ENCODE measurements around the gene ZNF689. TPM values are rescaled to one million over a fixed set of nuclear protein-coding genes. Genes with fewer than 3 reads are reported as not detected.

ZNF689 gene

DNA sequence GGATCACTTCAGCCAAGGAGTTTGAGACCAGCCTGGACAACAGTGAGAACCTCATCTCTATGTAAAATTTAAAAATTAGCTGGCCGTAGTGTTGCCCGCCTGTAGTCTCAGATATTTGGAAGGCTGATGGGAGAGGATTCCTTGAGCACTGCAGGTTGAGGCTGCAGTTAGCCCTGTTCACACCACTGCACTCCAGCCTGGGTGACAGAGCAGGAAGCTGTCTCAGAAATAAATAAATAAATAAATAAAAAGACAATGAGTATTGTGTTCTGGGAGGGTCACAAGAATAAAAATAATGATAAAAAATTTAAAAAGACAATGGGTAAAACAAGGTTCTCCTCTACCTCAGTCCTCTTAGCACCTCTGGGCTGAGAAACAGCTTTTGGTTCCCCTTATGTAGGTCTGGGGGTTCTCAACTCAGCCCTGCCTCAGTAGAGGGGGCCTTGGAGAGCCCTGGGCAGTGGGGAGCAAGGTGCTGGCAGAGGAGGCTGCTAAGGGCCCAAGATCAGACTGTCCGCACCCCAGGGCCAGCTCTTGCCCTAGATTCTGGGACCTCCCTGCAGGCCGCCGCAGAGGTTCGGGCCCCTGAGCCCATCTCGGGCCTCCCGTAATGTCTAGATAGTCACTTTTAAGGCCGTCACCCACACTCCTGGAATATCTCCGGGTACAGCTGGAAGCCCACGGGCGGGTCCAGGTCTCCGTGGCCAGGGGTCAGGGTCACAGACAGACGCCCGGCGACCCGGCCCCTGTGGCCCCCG is 55.5 kb downstream of the ZNF689 start:
- Histone ChIP-seq H3K27ac (replicated peaks; ENCODE audit: low read length) (no peak overlapping the region), H3K4me3 (ENCODE audit: low read length in 2 of 2) (no peak overlapping the region), H3K4ac (ENCODE audit: low read length) (no peak overlapping the region), H3K23ac (ENCODE audit: low read depth, low read length, poor library complexity) (no peak overlapping the region), H3K18ac (ENCODE audit: low read length) (no peak overlapping the region), H2AK5ac (ENCODE audit: low read depth, low read length) (no peak overlapping the region), H4K8ac (ENCODE audit: low read depth, low read length) (no peak overlapping the region), H3K14ac (ENCODE audit: low read length) (no peak overlapping the region), H4K91ac (ENCODE audit: low read depth, low read length, poor library complexity) (no peak overlapping the region), H2AFZ (ENCODE audit: low read length) (no peak overlapping the region), H3K4me2 (ENCODE audit: insufficient read depth, low read length, poor library complexity, severe bottlenecking) (no peak overlapping the region), H3K9me3 (replicated peaks in 1 of 2; ENCODE audit: control insufficient read depth in 2 of 2, insufficient read depth in 1 of 2, low read depth in 1 of 2, low read length in 2 of 2) (no peaks in the 10 kb centered on the region), H3K79me1 (ENCODE audit: low read depth, low read length) (peaks cover 11% of the 10 kb centered on the region), H2BK5ac (ENCODE audit: low read length) (no peak overlapping the region), H2BK120ac (ENCODE audit: low read depth, low read length) (no peak overlapping the region), H2BK12ac (ENCODE audit: low read length) (no peak overlapping the region), H3K36me3 (replicated peaks in 1 of 2; ENCODE audit: control insufficient read depth in 2 of 2, insufficient read depth in 2 of 2, low read length in 2 of 2) (peaks cover 13 to 39% of the 10 kb centered on the region in 2 donors), H3K27me3 (ENCODE audit: control insufficient read depth in 3 of 3, insufficient read depth in 3 of 3, low read depth in 1 of 3, low read length in 3 of 3) (no peaks in the 10 kb centered on the region), H2BK15ac (ENCODE audit: low read length) (no peak overlapping the region), H3K9ac (ENCODE audit: low read depth, low read length, poor library complexity) (no peak overlapping the region), H3K4me1 (ENCODE audit: control insufficient read depth in 2 of 2, insufficient read depth in 1 of 2, low read depth in 1 of 2, low read length in 2 of 2) (peaks cover 6 to 7% of the 10 kb centered on the region in 2 donors)
- no peak for DNase-seq (ENCODE audit: low spot score)
- no CpG with 5 or more reads among the region's 18 CpGs for whole genome bisulfite sequencing, 2 donors (ENCODE audit: extremely low coverage in 2 of 2, insufficient read length in 2 of 2, insufficient replicate concordance in 1 of 2)

DNA sequence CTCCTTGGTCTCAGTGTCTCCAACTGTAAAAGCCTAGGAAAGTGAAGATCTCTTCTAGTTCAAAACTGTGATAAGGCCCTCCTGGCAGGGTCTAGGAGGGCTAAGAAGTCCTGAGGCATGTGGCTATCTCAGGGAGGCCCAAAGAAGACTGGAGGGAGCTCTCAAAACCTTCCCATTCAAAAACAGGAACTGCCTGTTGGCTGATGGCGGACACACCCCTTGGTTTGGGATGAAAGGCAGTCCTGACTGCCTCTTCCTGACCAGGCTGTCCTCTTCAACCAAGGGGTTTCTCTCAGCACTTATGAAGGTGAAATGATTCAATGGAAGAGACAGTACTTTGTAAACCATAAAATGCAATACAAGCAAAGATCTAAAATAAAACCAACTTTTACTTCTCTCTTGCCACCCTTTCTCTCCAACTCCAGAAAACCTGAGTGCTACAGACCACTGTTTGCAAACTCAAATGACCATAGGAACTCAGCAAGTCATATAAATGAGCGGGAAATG is 56.7 kb downstream of the ZNF689 start:
- H4K91ac ChIP-seq (ENCODE audit: low read depth, low read length, poor library complexity), result no peak overlapping the region
- no peak overlapping the region for H4K8ac ChIP-seq (ENCODE audit: low read depth, low read length)
- DNase-seq (ENCODE audit: low spot score), result no peak
- H3K79me1 ChIP-seq (ENCODE audit: low read depth, low read length), result peaks cover 11% of the 10 kb centered on the region
- no peak overlapping the region for H2BK12ac ChIP-seq (ENCODE audit: low read length)
- H2AK5ac ChIP-seq (ENCODE audit: low read depth, low read length), result no peak overlapping the region
- H2BK120ac ChIP-seq (ENCODE audit: low read depth, low read length), result no peak overlapping the region
- no peaks in the 10 kb centered on the region for H3K9me3 ChIP-seq (replicated peaks in 1 of 2; ENCODE audit: control insufficient read depth in 2 of 2, insufficient read depth in 1 of 2, low read depth in 1 of 2, low read length in 2 of 2)
- H3K4me1 ChIP-seq (ENCODE audit: control insufficient read depth in 2 of 2, insufficient read depth in 1 of 2, low read depth in 1 of 2, low read length in 2 of 2), result peaks cover 3% of the 10 kb centered on the region in 2 donors
- no peak overlapping the region for H3K4me3 ChIP-seq (ENCODE audit: low read length in 2 of 2)
- no peaks in the 10 kb centered on the region for H3K27me3 ChIP-seq (ENCODE audit: control insufficient read depth in 3 of 3, insufficient read depth in 3 of 3, low read depth in 1 of 3, low read length in 3 of 3)
- no peak overlapping the region for H3K14ac ChIP-seq (ENCODE audit: low read length)
- no CpG with 5 or more reads among the region's 2 CpGs for WGBS, 2 donors (ENCODE audit: extremely low coverage in 2 of 2, insufficient read length in 2 of 2, insufficient replicate concordance in 1 of 2)
- H2BK15ac ChIP-seq (ENCODE audit: low read length), result no peak overlapping the region
- H3K9ac ChIP-seq (ENCODE audit: low read depth, low read length, poor library complexity), result no peak overlapping the region
- H3K27ac ChIP-seq (replicated peaks; ENCODE audit: low read length), result no peak overlapping the region
- no peak overlapping the region for H3K23ac ChIP-seq (ENCODE audit: low read depth, low read length, poor library complexity)
- no peak overlapping the region for H2BK5ac ChIP-seq (ENCODE audit: low read length)
- no peak overlapping the region for H3K4ac ChIP-seq (ENCODE audit: low read length)
- no peak overlapping the region for H2AFZ ChIP-seq (ENCODE audit: low read length)
- no peak overlapping the region for H3K18ac ChIP-seq (ENCODE audit: low read length)
- no peak overlapping the region for H3K4me2 ChIP-seq (ENCODE audit: insufficient read depth, low read length, poor library complexity, severe bottlenecking)
- H3K36me3 ChIP-seq (replicated peaks in 1 of 2; ENCODE audit: control insufficient read depth in 2 of 2, insufficient read depth in 2 of 2, low read length in 2 of 2), result peaks cover 13 to 39% of the 10 kb centered on the region in 2 donors

GRCh38 chr16:30552956-30553355 is 57.2 kb downstream of the ZNF689 start:
- no peak overlapping the region for H3K4ac ChIP-seq (ENCODE audit: low read length)
- no peak overlapping the region for H2AFZ ChIP-seq (ENCODE audit: low read length)
- H3K14ac ChIP-seq (ENCODE audit: low read length), result no peak overlapping the region
- no peaks in the 10 kb centered on the region for H3K9me3 ChIP-seq (replicated peaks in 1 of 2; ENCODE audit: control insufficient read depth in 2 of 2, insufficient read depth in 1 of 2, low read depth in 1 of 2, low read length in 2 of 2)
- H2AK5ac ChIP-seq (ENCODE audit: low read depth, low read length), result no peak overlapping the region
- H2BK120ac ChIP-seq (ENCODE audit: low read depth, low read length), result no peak overlapping the region
- no peak overlapping the region for H3K18ac ChIP-seq (ENCODE audit: low read length)
- H3K4me1 ChIP-seq (ENCODE audit: control insufficient read depth in 2 of 2, insufficient read depth in 1 of 2, low read depth in 1 of 2, low read length in 2 of 2), result peaks cover 3% of the 10 kb centered on the region in 2 donors
- no peak overlapping the region for H3K4me3 ChIP-seq (ENCODE audit: low read length in 2 of 2)
- no peak overlapping the region for H3K23ac ChIP-seq (ENCODE audit: low read depth, low read length, poor library complexity)
- peaks cover 11% of the 10 kb centered on the region for H3K79me1 ChIP-seq (ENCODE audit: low read depth, low read length)
- H3K27me3 ChIP-seq (ENCODE audit: control insufficient read depth in 3 of 3, insufficient read depth in 3 of 3, low read depth in 1 of 3, low read length in 3 of 3), result no peaks in the 10 kb centered on the region
- no peak for DNase-seq (ENCODE audit: low spot score)
- H4K8ac ChIP-seq (ENCODE audit: low read depth, low read length), result peak overlapping the region; percentile 23
- H3K27ac ChIP-seq (replicated peaks; ENCODE audit: low read length), result no peak overlapping the region
- H3K4me2 ChIP-seq (ENCODE audit: insufficient read depth, low read length, poor library complexity, severe bottlenecking), result no peak overlapping the region
- no peak overlapping the region for H2BK15ac ChIP-seq (ENCODE audit: low read length)
- H2BK5ac ChIP-seq (ENCODE audit: low read length), result no peak overlapping the region
- WGBS, 2 donors (ENCODE audit: extremely low coverage in 2 of 2, insufficient read length in 2 of 2, insufficient replicate concordance in 1 of 2), result no CpG with 5 or more reads among the region's 4 CpGs
- no peak overlapping the region for H2BK12ac ChIP-seq (ENCODE audit: low read length)
- H3K36me3 ChIP-seq (replicated peaks in 1 of 2; ENCODE audit: control insufficient read depth in 2 of 2, insufficient read depth in 2 of 2, low read length in 2 of 2), result peaks cover 13 to 39% of the 10 kb centered on the region in 2 donors
- H3K9ac ChIP-seq (ENCODE audit: low read depth, low read length, poor library complexity), result no peak overlapping the region
- no peak overlapping the region for H4K91ac ChIP-seq (ENCODE audit: low read depth, low read length, poor library complexity)

Small RNAs within 50 kb of the gene (small RNA-seq; reads per million reads assigned to genes)
- gene AC093249.1 (ENCODE audit: insufficient read depth) (not detected), gene AC093249.4 (ENCODE audit: insufficient read depth) (not detected)

Measured in neuronal stem cell (in vitro differentiated cells).